NCI-H1417 (cell line): ENCODE results near the gene DCTN1.
A peak's percentile ranks its signal among the peaks of the same experiment; 100 is the strongest.

ENCODE experiments used
- DNase-seq, 3 experiments: peaks; one replicate each; lab custom pipeline; 2025; lab: John Stamatoyannopoulos, UW

Gene DCTN1

DNA sequence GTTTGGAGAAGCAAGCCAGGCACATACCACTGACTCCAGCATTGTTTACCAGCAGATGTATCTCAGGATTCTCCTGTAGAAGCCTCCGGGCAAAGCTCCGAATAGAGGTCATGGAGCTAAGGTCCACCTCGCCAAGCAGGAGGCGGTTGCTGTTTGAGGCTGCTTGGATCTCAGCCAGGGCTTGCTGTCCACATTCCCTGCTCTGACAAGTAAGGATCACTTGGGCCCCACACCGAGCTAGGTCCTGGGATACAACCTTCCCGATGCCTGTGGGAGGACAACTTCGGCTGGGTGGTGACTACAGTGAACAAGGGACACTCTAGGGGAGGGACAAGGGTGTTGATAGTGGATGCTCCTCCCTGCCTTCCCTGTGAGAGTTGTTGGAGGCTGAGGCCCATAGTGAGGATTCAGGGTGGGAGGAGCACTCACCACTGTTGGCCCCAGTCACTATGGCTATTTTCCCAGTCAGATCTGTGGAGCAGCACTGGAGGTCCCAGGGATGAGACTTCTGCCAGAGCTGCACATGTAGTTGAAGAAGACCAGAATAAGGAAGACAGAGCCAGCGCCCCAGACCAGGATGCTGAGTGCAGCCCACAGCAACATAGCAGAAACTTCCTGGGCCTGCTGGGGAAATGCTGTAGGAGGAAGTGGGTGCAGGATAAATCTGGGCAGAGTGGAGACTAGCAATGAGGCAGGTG lies 33.0 kb upstream of the DCTN1 start:
- no peak for DNase-seq

DNA sequence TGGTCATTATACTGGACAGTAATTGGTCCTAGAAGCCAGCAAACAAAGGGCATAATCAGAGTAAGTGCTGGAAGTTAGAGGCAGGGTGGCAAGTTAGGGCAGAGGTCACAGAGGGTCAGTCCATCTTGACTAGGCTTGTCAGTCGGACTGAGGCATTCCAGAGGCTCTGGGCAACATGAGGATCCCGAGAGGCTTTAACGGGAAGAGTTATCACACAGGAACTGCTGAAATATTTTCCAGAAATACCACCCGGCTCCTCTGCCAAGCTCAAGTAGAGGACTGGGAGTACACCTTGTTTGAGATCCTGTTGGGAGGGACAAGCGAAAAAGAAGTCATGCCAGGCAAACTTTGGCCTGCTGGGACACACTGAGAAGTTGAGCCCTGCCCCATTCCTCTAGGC lies 27.6 kb upstream of the DCTN1 start:
- no peak for DNase-seq

DNA sequence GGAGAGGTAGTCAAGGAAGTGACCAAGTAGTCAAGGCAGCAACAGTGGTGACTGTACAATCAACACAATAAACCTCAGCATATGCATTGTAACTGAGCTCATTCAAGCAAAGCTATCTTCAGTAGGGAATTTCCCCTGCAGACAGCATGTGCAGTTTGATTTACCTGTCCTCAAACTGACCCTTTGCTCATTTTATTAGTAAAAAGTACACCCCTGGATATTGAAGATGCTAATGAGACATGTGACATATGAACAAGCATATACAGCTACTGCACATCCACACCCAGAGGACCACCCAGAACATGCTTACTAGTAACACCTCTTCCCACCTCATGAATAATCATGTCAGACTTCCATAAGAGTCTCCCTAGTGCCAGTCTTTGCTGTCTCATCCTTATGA lies 25.9 kb upstream of the DCTN1 start:
- no peak for DNase-seq

DNA sequence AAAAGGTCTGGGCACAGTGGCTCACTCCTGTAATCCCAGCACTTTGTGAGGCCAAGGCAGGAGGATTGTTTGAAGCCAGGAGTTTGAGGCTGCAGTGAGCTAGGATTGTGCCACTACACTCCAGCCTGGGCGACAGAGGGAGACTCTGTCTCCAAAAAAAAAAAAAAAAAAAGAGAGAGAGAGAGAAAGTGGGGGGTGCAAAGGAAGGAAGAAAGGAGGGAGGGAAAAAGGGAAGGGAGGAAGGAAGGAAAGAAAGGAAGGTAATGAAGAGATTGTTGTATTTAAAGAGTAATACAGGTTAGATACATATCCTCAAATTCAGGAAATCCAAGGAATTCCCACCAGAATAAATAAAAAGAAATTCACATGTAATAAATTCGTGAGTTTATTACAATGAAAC lies 21.8 kb upstream of the DCTN1 start:
- DNase-seq: no peak

DNA sequence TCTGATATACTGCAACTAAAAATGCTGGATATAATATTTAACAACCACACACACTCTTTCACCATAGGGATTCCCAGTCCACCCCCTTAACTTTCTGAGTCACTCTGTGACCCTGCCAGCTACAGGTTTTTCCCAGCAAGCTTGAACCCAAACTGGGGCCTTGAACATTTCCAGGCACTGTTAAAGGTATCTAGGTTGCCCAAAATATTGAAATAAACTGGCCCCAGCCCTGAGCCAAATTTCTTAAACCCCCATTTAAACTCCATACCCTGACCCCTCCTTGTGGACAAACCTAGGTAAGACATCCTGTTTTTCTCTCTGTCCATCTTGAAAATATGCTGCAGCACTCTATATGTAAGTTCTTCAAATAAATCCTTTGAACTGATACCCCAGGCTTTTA lies 19.7 kb upstream of the DCTN1 start:
- DNase-seq: peak in 2 of 3 experiments; percentile 15 to 57

DNA sequence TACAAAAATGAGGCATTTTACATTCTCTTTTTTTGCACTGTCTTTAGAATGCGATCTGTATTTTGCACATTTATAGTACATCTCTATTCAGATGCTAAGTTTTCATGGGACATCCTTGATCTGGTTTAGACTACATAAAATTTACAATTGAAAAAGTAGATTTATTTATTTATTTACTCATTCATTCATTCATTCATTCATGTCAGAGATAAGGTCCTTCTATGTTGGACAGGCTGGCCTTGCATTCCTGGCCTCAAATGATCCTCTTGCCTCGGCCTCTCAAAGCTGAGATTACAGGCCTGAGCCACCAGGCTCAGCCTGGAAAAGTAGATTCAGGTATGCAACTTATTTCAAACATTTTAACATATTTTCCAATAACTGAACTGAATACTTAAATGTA lies 16.0 kb upstream of the DCTN1 start:
- DNase-seq: no peak

DNA sequence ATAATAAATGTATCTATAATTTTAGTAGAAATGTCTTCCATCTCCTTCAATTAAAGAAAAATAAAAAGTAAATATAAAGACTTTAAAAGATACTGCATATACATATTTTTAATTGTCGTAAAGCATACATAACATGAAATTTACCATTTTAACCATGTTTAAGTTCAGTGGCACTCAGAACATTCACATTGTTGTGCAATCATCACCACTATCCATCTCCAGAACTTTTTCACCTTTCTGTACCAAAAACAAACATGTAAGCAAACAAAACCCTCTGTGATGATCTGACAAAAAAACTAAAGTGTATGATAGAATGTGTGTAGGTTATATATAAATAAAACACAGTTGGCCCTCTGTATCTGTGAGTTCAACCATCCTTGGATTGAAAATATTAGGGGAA lies 13.4 kb upstream of the DCTN1 start:
- no peak for DNase-seq

DNA sequence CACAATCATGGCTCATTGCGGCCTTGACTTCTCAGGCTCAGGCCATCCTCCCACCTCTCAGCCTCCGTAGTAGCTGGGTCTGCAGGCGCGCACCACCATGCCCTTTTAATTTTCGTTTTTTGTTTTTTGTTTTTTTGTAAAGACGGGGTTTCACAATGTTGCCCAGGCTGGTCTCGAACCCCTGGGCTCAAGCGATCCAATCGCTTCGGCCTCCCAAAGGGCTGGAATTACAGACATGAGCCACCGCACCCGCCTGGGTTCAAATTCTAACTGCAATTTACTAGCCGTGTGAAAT lies 12.3 kb upstream of the DCTN1 start:
- no peak for DNase-seq

DNA sequence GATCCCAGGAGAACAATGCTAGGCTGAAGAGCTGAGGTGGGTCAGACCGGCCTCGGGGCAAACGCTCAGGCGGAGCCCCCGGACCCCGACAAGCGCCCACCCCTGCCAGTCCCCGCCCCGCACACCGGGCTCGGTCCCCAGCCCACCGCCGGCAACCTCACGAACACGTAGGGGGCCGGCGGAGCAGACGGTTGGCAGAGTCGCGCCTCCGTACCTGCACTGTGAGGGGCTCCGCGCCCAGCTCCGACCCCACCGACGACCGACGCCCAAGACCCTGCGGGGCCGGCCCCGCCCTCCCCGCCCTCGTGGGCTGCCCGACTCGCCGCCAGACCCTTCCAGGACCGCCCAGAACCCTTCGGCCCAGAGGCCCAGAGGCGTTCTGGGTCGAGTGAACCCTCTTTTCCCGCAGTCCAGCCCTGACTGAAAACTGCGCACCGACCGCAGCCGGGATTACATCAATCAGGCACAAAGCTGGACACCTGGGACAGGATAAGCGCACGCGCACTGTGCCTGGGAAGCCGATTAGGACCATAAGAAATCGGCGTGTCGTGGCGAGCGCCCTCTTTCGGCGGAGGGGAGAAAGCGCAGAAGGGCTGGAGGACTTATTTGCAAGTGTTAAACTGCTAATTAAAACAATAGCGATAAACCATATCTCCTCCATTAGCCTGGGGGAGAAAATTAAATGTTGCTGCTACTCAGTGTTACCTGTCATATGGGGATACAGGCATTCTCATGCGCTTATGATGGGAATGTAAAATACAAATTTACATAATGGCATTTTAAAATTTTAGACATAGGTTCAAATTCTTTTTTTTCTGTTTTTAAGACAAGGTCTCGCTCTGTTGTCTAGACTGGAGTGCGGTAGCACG lies 11.7 kb upstream of the DCTN1 start:
- peak; percentile 86 to 98 (median 93) for DNase-seq

DNA sequence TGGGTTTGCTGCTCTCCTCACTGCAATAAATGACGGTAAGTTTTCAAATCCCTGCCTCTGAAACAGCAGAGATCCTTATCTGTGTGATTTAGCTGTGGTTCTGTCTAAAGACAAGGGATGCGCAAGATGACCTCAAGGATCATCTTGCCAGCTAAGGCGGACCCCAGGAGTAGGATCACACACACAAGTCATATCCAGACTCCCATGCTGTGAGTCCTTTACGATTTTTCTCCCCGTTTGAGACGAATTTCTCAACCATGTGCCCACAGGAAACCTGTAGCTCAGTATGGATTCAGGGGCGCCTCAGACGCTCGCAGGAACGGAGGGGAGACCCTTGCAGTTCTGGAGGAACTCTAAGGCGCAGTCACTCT lies 11.1 kb upstream of the DCTN1 start:
- DNase-seq: no peak

DNA sequence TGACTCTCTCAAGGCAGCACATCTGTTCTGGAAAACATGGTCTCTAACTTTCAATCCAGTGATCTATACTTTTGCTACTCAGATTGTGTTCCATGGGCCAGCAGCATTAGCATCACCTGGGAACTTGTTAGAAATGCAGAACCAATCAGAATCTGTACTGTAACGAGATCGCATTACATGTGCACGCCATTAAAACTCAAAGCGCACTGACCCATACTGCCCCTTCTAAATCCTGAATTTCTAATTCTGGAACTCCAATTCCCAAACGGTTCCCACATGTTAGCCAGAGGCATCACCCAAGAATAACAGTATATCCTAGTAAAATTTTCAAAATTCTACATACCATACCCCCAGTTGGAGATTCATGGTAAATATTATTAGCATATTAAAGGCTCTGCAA lies 10.5 kb upstream of the DCTN1 start:
- peak in 1 of 3 experiments; percentile 20 for DNase-seq

DNA sequence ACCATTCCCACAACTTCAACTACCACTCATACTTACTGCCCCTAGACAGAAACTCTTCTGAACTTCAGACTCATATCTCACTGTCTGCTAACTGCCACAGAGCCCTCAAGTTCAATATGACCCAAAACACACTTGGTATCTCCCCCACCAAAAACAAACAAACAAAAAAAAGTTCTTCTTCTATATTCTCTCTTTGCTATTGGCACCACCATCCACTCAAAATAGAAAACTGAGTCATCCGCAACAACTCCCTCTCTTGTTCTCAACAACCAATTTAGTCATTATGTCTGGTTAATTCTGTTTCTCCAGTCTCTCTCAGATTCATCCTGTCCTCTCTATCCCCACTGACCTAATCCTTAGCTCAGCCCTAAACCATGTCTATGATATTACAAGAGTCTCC lies 7.2 kb upstream of the DCTN1 start:
- no peak for DNase-seq

DNA sequence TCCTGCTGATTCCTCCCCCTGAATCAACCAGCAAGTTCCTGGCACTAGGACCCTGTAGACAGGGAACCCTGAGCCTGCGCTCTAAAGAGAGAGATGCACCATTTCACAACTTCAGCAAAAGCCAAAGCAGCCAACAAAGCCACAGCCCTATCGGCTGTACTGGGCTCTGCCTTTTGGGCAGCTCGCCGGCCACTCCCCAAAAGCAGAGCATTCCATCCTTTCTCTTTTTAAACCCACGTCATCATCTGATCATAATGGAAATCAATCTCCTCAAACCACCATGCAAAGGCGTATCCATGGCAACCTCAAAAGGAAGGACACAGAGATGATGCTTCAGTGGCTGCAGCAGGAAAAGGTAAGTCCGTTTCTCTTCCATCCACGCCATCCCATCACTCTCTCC lies 5.3 kb upstream of the DCTN1 start:
- no peak for DNase-seq

DNA sequence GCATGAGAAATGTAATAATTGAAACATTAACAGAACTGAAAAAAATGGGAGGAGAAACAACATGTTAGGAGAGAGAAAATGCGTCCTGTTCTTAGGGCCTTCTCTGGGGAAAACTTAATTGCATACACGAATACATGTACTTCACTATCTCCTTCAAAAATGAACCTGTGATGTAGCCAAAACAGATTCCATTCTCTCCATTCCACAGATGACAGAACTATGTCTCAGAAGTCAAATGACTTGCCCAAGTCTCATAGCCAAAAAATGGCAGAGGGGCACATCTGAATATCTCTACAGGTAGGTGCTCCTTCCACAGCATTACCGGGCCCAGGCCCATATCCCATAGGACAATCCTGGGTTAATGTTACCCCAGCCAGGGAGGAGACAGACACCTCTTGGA lies 3.9 kb upstream of the DCTN1 start:
- no peak for DNase-seq

DNA sequence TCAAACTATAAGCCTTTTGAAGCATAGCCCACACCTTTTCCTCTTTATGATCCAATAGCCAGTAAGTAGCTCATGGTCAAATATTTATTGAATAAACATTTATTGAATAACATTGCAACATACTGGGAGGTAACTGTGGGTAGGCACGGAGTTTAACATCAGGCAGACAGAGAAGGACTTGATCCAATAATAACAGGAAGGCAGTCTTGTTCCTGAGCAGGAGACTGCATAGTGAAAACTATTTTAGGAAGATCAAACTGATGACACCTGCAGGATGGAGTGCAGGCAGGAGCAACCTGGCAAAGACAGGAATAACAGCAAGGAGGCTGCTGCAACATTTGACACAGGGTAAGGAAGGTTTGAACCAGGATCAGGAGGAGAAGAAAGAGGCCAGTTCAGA lies 3.1 kb upstream of the DCTN1 start:
- DNase-seq: no peak

DNA sequence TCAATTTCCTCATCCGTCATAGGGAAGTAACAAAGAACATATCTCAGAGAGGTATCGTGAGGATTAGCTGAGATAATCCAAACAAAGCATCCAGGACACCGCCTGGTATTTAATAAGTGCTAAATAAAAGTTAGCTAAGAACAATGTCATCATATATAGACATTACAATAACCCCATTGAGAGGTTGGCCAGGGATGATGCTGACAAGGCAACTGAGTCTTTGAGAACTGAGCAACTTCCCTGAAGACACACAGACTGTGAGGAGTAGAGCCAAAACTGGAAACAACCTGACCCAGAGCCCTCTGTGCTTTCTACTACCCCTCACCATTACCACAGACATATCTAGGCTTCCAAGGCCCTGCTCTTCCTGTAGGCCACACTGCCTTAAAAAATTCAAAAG lies 1.6 kb upstream of the DCTN1 start:
- DNase-seq: no peak

DNA sequence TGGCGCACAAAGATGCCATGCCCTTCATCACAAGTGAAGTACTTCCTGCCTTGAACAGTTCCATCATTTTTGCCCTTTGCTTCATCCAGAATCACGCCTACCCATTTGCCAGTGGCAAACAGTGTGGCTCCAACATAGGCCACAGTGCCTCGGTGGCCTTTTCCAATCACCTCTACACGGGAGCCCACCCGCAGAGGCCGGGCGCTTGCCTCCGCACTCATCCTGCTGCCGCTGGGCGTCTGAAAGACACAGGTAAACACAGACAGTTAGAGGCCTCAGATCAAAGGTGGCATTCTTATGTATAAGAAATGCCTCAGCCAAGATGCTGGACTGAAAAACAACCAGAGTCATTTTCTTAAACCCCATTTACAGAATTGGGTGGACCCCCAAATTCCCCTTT lies 2.1 kb downstream of the DCTN1 start:
- no peak for DNase-seq

DNA sequence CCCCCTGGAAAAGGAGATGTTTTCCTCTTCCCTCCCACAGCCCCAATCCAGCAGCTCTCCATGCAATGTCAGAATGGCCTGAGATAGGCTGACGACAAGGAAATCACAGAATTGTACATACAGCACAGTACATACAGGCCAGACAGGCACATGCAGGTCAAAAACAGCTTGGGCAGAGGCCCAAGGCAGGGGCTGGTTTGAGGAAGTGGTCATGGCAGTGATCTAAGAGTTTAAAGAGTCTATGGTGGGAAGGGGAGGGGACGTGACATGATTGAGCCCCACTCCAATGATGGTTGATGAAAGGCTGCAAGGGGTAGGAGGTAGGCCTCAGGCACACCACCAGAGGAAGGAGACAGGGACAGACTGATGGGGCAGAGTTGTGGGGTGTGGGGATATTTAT lies 4.3 kb downstream of the DCTN1 start:
- no peak for DNase-seq

DNA sequence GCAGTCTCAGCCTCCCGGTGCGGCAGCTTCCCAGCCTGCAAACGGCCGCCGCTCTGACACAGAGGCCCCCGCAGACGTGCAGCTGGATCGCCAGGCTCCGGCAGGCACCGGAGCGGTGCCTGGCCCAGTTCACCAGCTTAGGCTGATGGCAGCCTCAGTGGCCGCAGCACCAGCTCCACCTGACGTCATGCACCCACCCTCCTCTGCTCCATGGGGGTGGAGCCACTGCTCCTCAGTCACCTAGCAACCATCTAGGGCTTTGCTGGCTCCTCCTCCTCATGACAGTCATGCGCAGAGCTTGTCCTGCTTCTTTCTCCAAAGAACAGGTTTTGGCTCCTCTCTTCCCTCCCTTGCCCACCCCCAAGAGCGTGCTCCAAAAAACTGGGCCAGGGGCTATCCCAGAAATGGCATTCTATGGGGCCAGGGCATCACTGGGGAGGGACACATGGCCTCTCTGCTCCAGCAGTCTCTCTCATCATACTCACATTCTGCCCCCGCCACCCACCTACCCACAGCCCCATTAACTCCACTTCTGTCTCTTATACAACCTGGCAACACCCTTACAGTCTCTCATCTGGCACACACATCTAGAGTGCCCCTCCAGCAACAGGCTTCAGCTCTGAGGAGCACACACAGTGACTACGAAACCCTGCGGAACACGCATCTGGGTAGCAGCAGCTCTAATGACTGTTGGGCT lies 5.5 kb downstream of the DCTN1 start:
- peak; percentile 84 to 92 (median 85) for DNase-seq

DNA sequence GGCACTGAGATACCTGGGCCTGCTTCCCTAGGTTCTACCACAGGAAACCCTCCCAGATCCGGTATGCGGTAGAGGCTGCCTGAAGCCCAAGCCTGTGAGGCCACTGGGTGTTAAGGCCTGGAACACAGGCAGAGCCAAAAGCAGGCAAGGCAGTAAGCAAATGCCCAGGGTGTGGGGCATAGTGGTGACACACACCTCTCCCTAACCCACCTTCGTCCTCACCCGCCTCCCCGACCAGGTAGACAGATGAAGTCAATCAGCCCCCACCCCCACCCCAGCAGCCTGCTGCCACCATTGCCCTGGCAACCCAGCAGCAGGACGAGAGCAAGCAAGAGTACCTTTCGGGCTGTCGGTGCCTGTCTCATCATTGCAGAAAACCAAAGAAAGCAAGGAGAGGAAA lies 6.1 kb downstream of the DCTN1 start:
- peak in 1 of 3 experiments; percentile 41 for DNase-seq

DNA sequence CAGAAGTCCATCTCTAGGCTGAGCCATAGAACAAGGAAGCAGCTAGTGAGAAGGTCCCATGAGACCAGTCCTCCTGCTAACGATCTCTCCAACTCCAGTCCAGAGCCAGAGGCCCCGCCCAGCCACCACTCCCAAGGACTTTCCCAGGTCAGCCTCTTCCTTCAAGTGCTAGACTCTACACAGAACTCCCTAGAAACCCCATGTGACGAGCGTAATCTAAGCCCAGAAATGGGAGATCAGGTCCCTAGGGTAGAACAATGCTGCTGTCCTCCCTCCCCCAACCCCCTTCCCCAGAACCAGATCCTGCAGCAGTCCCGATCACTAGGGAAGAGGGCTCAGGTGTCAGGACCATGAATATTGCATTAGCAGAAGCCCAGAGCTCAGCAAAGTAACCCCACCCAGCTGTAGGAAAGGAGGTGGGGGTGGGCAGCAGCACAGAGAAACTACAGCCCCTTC lies 6.9 kb downstream of the DCTN1 start:
- DNase-seq: peak in 2 of 3 experiments; percentile 11 to 89

DNA sequence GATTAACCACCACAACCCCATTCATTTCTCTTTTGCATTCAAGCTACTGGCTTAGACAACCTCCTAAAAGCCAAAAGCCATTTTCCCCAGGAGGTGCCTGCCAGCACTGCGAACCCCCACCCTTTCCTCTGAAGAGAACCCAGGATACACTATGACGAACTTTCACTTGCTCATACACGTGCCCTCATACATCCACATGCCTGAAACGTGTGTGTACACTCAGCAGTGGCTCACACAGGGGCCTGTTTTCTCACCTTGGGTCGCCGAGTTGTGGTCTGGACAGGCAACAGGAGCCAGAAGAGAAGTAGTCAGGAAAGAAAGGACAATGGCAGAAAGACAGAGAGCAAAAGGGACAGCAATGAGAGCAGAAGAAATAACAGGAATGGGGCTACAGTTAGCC lies 7.4 kb downstream of the DCTN1 start:
- no peak for DNase-seq

DNA sequence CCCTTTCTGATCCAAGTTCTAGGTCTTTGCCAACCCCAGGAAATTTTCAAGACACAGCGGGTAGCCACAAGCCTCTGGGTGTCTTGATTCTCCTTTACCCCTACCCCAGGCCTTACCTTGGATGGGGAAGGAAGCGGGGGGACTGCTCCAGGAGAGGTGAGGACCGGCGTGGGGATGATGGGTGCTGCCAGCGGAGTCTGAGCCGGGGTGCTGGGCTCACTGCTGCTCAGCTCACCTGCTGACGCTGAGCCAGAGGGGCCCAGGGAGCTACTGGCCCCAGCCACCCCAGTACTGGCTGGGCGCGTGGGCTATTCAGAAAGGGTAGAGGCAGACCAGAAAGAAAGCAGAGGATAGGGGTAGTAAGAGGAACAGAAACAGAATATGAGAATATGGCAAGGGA lies 8.7 kb downstream of the DCTN1 start:
- DNase-seq: no peak
